HL-60/S4 treated with retinoic acid at 250 ng/mL for 4 days and 3 days (cell line): ENCODE results near the gene OSBPL8.
"Not testable (repeated sequence)": the region's sequence is repeated elsewhere in the genome, so short reads cannot be mapped to it uniquely, and the experiment has no call there.

ENCODE experiments used
- in situ Hi-C: fragments of 300-500 bp; cut with MboI; formaldehyde crosslinking; loops from 2 replicates; pipeline ENCODE4 v1.7.0; 2022; ENCODE audit warnings: low sequenced_read_pairs

The OSBPL8 gene

GRCh38 chr12:76422543-76423438 lies 136.8 kb downstream of the OSBPL8 start:
- in situ Hi-C loops, result no loop called here

GRCh38 chr12:76422154-76422542 lies 137.4 kb downstream of the OSBPL8 start:
- in situ Hi-C loops, result no loop called here

- in situ Hi-C loops, result no loop called here
Observed at GRCh38 chr12:76421046-76421445, 138.5 kb downstream of the OSBPL8 start.

- in situ Hi-C loops, result no loop called here
Observed at GRCh38 chr12:76420222-76420621, 139.3 kb downstream of the OSBPL8 start.

DNA sequence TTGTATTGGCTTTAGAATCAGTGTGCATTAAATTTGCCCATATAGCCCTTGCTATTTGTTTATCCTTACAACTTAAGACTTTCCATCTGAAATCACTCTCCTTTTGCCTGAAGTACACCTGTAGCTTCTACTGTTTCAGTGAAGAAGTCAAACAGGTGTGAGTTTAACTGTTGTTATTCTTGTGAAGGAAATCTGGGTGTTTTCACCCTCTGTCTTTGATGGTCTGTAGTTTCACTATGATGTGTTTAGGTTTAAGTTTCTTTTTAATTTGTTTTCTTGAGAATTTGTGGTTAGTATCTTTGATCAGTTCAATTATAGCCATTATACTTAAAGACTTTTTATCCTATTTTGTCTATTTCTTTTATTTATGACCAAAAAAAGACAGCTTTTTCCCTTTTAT lies 142.5 kb downstream of the OSBPL8 start:
- in situ Hi-C loops, result no loop called here

GRCh38 chr12:76413121-76413520 lies 146.4 kb downstream of the OSBPL8 start:
- in situ Hi-C loops, result no loop called here

GRCh38 chr12:76410781-76411180 lies 148.8 kb downstream of the OSBPL8 start:
- in situ Hi-C loops, result no loop called here

DNA sequence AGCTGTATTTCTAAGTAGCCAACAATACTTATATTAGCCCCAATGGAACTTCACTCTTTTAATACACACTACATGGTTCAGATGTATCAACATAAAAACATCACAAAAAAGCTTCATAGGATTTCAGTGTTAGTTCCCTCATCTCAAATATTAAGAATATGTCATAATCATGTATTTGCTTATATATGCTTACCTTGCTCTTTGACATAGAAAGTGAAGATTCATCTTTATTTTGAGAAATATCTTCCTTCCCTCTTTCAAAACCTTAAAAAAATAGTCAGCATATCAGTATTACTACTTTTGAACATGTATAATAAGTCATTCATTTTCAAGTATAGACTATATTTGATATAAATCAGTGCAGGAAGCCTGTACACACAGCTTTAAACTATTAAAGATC lies 149.2 kb downstream of the OSBPL8 start:
- in situ Hi-C loops, result no loop called here

DNA sequence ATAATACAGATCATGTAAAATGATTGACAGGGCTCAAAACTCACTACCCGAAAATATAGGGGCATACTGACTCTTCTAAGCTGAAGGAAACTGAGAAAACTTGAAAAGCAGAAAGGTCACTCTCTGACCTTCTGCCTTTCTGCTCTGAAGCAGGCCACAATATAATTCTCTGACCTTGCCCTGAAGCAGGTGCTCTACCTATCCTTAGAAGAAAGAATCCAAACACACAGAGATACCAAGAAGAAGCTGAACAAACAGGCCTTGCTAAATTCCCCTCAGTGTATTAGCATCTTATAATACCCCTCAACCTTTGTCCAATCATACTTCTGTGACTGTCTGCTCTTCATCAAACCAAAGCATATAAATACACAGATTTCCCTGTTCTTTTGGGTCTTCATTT lies 150.5 kb downstream of the OSBPL8 start:
- in situ Hi-C loops, result no loop called here

DNA sequence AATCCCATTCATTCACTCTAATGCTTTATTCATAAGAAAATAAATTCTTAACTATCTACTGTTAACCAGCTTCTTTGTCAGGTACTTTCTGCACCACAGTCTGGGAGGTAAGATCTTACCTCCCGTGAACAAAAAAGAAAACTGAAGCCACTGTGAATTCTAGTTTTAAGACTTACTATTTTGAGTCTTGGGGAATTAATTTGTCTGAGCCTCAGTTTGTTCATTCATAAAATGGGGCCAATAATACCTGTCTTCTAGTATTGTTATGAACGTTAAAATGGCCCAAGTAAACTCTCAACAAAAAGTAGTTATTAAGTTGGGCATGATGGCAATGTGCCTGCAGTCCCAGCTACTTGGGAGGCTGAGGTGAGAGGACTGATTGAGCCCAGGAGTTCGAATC lies 151.9 kb downstream of the OSBPL8 start:
- in situ Hi-C loops, result no loop called here

- in situ Hi-C loops, result no loop called here
Observed at GRCh38 chr12:76402259-76402658, 157.3 kb downstream of the OSBPL8 start.

GRCh38 chr12:76400136-76400535 lies 159.4 kb downstream of the OSBPL8 start:
- in situ Hi-C loops, result no loop called here

DNA sequence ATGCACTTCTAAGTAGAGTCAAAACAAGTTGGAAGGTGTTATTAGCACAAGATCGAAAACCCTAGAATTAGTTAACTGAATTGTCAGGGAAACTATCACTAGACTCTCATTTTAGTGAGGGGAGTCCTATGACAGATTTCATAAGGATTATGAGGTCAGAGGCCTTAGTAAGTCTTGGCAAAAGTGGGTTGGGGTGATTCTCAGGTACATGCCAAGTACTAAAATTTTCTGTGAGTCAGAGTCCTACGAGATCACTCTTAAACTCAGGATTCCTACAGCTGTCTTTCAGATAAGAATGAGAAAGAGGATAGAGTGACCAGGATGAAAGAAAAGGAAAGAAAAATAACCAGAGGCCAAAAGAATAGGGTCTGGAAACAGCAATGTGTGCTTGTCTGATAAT lies 160.5 kb downstream of the OSBPL8 start:
- in situ Hi-C loops, result no loop called here

GRCh38 chr12:76398106-76398505 lies 161.5 kb downstream of the OSBPL8 start:
- in situ Hi-C loops, result no loop called here

GRCh38 chr12:76391461-76391860 lies 168.1 kb downstream of the OSBPL8 start:
- in situ Hi-C loops, result no loop called here

DNA sequence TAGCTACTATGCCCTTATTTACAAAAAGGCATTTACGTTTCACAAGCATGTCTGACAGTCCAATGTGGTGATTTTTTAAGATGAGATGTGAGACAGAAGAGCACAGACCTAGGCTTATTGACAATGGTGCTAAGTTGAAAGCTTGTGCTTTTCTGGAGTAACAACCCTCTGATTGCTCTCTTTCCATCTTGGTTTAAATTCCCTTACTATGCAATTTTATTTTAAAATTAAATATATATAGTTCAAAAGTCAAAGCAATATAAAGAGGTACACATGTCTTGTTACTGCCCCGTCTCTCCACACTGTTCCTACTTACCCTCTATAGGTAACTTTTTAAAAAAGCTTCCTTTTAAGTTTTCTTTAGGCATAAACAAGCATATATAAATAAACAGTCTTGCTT lies 172.0 kb downstream of the OSBPL8 start:
- in situ Hi-C loops, result no loop called here

- in situ Hi-C loops, result no loop called here
Observed at GRCh38 chr12:76384560-76384959, 175.0 kb downstream of the OSBPL8 start.

GRCh38 chr12:76383988-76384387 lies 175.6 kb downstream of the OSBPL8 start:
- in situ Hi-C loops, result no loop called here

DNA sequence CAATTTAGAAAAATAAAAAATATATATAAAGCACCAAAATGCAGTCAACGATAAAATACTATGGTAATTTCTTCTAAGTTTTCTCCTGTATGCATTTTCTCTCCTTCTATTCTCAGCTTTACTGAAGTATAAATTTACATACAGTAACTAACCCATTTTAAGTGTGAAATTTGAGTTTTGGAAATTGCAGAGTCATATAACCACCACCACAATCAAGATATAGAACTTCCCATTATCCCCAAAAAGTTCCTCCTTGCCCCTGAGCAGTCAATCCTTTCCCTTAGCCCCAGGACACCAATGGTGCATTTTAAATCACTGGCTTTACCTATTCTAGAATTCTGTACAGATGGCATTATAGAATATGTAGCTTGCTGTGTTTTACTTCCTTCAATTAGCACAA lies 180.3 kb downstream of the OSBPL8 start:
- in situ Hi-C loops, result no loop called here

GRCh38 chr12:76376876-76377275 lies 182.7 kb downstream of the OSBPL8 start:
- in situ Hi-C loops, result not testable (repeated sequence)

- in situ Hi-C loops, result no loop called here
Observed at GRCh38 chr12:76375939-76376338, 183.6 kb downstream of the OSBPL8 start.

DNA sequence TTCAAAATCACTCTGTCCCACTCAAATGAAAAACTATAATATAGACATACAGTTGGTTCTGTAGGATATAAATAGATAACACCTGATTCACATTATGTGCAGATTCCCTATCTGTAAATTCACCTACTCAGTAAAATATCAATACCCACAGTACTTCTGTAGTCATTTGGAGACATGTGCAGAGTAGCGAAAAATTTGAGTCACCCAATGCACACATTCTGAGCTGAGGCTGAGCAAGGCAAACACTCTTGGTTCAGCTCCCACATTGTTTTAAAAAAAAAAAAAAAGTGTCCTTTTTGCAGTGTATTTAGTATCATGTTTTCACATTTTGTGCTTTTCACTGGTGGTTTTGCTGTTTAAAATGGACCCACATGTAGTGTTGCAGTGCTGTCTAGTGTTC lies 184.1 kb downstream of the OSBPL8 start:
- in situ Hi-C loops, result no loop called here
